GM20000 (cell line): ENCODE results near the gene PIM2.

Source experiments
- DNase-seq: peaks from one replicate; pipeline ENCODE4 v3.0.0; 2012; ENCODE audit warnings: low spot score
- CTCF ChIP-seq: IDR thresholded peaks from 2 replicates; pipeline ENCODE4 v1.5.1; 2012; ENCODE audit warnings: mild to moderate bottlenecking, control low read depth; ENCODE audit errors: extremely low read depth, missing control alignments

The PIM2 gene

GRCh38 chrX:48918643-48919340, at the start of gene PIM2:
TSS of gene PIM2 (minus strand) at chrX:48919024. CDS start at chrX:48918834, 190 bp downstream.
- DNase-seq, result peak; percentile 87
- TF ChIP-seq CTCF, result no peak

GRCh38 chrX:48968377-48968776, 49.6 kb upstream of the PIM2 start:
- no peak for DNase-seq
- TF ChIP-seq CTCF, result no peak

GRCh38 chrX:48966796-48967579, 48.2 kb upstream of the PIM2 start:
- TF ChIP-seq CTCF, result no peak
- DNase-seq, result no peak

GRCh38 chrX:48965959-48966358, 47.1 kb upstream of the PIM2 start:
- DNase-seq, result no peak
- no peak for TF ChIP-seq CTCF

- no peak for DNase-seq
- no peak for TF ChIP-seq CTCF
Measured at GRCh38 chrX:48961585-48962091, 42.8 kb upstream of the PIM2 start.

- TF ChIP-seq CTCF, result no peak
- no peak for DNase-seq
Measured at GRCh38 chrX:48960291-48960690, 41.5 kb upstream of the PIM2 start.

- no peak for TF ChIP-seq CTCF
- no peak for DNase-seq
Measured at GRCh38 chrX:48958635-48959094, 39.8 kb upstream of the PIM2 start.
